GM13976 (cell line): Measurements from ENCODE around the gene SLC15A1.

Source experiments
- DNase-seq: peaks from one replicate; pipeline ENCODE4 v3.0.0; 2012; ENCODE audit warnings: low spot score
- in situ Hi-C: fragments of 300-500 bp; cut with MboI; formaldehyde crosslinking; loops from one replicate; pipeline ENCODE4 v1.12.0; 2022; ENCODE audit warnings: low sequenced_read_pairs, mixed read lengths, inconsistent platforms; ENCODE audit not compliant: unreplicated experiment
- TF ChIP-seq, protein P1 (sequence below): IDR thresholded peaks from 2 replicates; pipeline ENCODE4 v1.5.1; 2012; ENCODE audit warnings: borderline replicate concordance, mild to moderate bottlenecking; ENCODE audit not compliant: insufficient read depth; ENCODE audit errors: extremely low read depth, missing control alignments, control extremely low read depth

Gene SLC15A1, protein sequence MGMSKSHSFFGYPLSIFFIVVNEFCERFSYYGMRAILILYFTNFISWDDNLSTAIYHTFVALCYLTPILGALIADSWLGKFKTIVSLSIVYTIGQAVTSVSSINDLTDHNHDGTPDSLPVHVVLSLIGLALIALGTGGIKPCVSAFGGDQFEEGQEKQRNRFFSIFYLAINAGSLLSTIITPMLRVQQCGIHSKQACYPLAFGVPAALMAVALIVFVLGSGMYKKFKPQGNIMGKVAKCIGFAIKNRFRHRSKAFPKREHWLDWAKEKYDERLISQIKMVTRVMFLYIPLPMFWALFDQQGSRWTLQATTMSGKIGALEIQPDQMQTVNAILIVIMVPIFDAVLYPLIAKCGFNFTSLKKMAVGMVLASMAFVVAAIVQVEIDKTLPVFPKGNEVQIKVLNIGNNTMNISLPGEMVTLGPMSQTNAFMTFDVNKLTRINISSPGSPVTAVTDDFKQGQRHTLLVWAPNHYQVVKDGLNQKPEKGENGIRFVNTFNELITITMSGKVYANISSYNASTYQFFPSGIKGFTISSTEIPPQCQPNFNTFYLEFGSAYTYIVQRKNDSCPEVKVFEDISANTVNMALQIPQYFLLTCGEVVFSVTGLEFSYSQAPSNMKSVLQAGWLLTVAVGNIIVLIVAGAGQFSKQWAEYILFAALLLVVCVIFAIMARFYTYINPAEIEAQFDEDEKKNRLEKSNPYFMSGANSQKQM

DNA sequence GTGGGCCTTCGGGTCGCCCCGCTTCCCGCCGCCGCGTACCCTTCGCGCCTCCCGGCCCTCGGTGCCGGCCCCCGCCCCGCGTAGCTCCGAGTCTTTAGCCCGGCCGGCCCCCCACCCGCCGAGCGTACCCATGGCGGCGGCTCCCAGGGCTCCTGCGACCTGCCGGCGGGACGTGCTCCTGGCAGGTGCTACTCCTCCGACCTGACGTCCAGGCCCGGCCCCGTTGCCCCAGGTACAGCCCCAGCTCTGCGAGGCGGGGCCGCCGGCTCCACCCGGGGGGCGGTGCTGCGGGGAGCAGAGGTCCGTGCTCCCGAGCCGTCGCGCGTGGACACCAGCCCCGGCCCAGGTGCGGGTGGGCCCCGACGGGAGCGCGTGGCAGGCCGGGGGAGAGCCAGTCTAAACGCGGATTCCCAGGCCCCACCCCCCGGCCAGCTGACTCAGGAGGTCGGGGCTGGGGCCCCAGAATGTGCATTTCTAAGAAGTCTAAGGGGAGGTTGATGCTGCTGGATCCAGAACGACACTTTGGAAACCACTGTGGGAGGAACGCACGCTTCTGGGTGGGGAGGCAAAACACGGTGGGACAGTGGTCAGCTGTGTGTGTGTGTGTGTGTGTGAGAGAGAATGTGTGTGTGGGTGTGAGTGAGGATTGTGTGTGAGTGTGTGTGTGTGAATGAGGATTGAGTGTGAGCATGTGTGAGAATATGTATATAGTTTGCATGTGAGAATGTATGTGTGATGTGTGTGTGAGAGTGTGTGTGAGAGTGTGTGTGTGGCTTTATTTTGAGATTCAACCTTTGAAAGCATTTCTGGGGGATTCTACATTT lies at the start of gene SLC15A1:
Gene SLC15A1, minus strand, starts transcription at position 206 of the 824 bp plus-strand sequence. Its CDS starts 74 bp downstream, at position 132.
- no peak for DNase-seq
- in situ Hi-C loops, result no loop called here

DNA sequence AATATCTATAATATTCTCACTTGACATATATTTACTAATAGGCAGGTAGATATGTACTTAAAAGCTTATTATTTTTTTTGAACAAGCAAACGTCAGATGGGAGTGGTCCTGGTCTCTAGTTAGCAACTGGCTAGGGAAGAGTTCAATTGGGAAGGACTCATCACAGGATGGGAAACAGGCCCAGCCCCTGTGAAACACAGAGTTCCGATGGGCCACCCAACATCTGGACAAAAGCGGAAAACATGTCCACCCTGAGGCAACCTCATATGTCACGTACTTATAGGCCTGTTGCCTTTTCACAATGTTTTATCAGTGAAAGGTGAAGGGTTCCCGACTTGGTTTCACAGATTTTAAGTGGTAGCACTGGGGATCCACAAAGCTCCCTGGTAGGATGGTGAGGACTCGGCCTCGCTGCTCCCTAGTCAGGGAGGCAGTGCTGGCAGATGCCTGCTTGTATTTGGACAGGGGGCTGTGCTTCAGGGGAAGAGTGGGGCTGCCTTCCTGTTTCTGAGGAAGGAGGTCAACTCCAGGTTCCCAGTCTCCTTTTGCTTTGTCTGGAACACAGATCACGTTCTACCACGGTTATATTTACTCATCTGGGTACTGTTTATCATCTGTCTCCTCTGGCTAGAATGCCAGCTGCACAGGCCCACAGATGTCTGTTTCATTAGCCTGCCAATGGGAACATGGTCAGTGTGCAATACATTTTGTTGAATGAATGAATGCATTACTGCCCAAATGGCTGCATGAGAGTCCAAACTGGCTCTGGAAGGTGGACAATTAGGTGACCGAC lies 49.4 kb upstream of the SLC15A1 start:
- TF ChIP-seq, protein P1, sequence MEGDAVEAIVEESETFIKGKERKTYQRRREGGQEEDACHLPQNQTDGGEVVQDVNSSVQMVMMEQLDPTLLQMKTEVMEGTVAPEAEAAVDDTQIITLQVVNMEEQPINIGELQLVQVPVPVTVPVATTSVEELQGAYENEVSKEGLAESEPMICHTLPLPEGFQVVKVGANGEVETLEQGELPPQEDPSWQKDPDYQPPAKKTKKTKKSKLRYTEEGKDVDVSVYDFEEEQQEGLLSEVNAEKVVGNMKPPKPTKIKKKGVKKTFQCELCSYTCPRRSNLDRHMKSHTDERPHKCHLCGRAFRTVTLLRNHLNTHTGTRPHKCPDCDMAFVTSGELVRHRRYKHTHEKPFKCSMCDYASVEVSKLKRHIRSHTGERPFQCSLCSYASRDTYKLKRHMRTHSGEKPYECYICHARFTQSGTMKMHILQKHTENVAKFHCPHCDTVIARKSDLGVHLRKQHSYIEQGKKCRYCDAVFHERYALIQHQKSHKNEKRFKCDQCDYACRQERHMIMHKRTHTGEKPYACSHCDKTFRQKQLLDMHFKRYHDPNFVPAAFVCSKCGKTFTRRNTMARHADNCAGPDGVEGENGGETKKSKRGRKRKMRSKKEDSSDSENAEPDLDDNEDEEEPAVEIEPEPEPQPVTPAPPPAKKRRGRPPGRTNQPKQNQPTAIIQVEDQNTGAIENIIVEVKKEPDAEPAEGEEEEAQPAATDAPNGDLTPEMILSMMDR, result no peak
- in situ Hi-C loops, result no loop called here
- no peak for DNase-seq

More for the DNA sequence above, at the start of gene SLC15A1:
- TF ChIP-seq, protein P1, result no peak

DNA sequence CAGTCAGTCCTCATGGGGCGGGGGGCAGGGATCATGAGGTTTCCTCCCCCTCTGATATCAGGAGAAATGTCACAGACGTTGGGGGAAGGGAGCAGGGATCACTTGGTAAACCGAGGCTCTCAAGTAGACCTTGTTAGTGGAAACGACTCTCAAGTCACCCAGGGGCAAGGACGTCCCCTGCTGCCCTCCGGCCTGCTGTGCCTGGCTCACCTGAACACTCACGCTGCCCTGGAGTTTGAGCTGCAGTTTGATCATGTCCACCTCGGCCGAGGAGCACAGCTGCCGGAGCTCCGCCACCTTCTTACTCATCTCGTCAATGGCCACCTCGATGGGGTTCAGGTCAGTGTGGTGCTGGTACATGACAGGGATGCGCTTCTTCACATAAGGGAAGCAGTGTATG lies 47.6 kb upstream of the SLC15A1 start:
- TF ChIP-seq, protein P1, result no peak
- in situ Hi-C loops, result no loop called here
- no peak for DNase-seq

DNA sequence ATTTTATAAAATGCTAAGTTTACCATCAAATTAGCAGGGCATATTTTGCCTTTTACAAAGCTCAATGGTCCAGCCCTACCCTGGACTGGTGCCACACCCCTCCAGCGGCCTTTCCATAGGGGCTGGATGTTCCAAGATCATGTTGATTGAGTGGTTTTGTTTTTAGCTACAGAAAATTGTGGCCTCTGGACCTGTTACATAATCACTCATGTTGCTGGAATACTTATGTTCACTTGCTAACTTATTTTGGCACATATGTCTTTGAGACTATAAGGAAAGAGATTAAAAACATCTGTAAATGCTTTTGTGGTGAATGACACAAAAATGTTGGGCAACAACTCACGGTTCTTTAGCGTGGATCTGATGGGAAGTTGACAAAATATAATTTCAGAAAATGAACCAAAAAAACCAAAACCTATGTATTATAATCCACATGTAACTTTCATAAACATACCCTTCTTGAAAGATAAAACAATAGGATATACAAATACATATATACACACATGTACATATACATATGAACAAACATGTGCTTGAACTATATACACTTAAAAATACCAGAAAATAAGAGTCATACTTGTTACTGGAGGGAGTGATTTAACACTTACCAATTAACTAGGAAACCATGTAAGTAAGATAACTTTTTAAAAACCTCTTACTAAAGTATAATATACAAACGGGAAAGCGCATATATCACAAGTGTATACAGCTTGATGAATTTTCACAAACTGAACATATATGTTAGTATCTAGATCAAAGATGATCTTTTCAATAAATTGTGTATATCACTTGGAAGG lies 46.6 kb upstream of the SLC15A1 start:
- in situ Hi-C loops, result no loop called here
- TF ChIP-seq, protein P1, result no peak
- no peak for DNase-seq

DNA sequence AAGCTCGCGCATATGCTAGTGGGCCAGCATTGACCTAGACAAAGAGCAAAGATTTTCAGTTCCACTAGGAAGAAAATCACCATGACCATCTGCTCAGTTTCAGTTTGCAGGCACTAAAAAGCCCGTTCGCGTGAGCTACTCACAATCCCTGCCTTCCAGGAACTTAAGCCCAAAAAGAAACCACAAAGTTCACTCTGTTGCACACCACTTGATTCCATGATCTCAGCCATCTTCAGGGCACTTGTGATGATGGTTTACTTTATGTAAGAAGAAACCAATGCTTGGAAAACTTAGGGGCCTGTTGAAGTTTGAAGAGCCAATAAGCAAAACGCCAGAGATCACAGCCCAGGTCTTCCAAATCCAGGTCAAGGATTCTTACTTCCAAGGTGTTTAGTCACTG lies 45.0 kb upstream of the SLC15A1 start:
- in situ Hi-C loops, result no loop called here
- DNase-seq, result no peak
- TF ChIP-seq, protein P1, result no peak
